G401.6 (cell line): Measurements from ENCODE around the gene C1orf105.
"Not testable (repeated sequence)": the region's sequence is repeated elsewhere in the genome, so short reads cannot be mapped to it uniquely, and the experiment has no call there.

Experiments used
- FAIRE-seq: peaks from 2 replicates; lab custom pipeline; 2012; peaks lifted over from hg19 to GRCh38; lab: Jason Lieb, UNC

Gene C1orf105

DNA sequence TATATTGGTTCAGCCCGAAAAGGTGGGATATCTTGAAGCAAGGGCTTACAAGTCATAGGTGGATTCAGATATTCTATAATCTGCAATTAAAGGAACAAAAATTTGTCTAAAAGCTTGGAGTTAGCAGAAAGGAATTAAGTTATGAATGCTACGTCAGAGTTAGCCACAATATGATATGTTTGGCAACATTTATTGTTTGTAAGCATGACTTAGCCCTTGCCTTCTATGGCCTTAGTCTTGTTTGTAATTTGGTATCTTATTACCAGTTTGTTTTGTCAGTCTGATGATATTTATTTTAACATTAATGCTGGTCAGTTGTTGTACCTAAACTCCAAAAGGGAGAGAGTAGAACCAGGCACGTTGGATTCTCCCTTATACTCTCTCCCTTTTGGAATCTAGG is 69.4 kb downstream of the C1orf105 start:
- FAIRE-seq, result no peak

DNA sequence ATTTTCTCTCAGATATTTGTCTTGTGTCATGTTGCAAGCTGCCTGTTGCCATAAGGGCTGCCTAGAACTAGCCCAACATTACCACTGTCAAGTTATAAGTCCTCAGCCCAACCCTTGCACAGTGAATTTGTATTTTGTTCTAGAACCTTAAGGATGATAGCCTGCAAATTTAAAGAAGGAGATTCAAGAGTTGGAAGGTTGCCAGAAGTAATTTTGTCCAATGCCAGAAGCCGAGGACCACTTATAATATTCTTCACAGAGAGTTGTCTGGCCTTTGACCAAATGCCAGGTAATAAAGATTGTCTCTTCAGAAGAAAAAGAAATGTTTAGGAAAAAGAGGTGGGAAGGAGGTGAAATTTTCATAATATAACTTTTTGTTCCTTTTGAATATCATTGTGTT is 71.9 kb downstream of the C1orf105 start:
- no peak for FAIRE-seq

DNA sequence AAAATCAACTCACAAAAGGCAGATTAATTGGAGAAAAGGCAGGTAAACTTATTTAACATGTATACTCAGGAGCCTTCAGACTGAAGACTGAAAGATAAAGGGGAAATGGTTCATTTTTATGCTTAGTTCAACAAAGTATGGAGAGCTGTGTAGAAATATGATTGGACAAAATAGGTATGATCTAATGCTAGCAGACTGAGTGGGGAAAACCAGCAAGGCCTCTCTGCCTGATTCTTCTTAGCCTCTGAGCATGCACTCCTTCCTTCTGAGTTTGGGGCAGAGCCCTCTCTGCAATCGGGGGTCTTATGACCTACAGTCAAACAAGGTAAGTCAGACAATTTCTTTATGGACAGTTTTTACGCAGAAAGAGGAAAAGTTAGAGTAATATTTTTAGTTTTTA is 73.7 kb downstream of the C1orf105 start:
- FAIRE-seq, result no peak

DNA sequence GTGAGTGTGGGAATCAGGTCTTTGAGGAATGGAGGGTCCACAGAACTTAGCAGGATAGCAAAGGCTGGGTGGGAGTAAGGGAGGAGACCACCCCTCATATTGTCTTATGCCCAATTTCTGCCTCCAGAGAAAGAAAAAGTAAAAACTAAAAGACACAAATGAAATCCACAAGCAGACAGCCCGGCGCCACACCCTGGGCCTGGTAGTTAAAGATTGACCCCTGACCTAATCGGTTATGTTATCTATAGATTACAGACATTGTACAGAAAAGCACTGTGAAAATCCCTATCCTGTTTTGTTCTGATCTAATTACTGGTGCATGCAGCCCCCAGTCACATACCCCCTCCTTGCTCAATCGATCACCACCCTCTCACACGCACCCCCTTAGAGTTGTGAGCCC is 75.6 kb downstream of the C1orf105 start:
- FAIRE-seq, result not testable (repeated sequence)

DNA sequence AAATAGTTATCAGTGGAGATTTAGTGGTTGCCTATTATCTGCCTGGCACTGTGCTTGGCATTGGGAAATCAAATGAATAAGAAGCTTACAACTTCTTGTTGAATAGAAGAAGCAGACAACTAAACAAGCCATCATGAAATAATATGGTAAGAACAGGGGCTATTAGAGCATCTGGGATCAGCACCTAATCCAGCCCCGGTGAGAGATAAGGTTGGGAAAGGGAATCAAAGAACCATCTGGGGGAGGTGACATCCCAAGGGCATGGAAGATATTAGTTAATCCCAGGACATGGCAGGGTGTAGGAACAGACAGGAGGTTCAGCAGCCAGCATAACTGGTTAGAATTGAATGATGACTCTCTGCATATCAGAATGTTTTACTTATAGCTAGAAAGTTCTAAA is 76.2 kb downstream of the C1orf105 start:
- FAIRE-seq, result no peak

DNA sequence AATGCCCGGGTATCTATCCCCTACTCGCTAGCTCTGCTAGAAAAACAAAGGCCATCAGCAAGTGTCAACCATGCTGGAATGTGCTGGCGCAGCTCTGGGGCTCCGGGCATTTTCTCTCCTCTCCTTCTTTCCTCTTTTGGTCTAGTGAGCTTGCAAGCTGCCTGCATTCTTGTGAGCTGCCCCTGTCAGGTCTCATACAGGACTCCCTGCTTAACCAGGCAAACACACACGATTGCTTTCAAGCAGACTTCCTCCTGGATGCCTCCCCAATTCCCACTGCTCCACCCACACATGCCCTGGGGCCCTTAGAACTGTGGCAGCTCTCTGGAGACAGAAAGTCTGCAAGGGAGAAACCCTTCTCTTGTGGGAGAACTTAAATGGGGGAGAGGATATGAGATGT is 76.7 kb downstream of the C1orf105 start:
- FAIRE-seq, result no peak

DNA sequence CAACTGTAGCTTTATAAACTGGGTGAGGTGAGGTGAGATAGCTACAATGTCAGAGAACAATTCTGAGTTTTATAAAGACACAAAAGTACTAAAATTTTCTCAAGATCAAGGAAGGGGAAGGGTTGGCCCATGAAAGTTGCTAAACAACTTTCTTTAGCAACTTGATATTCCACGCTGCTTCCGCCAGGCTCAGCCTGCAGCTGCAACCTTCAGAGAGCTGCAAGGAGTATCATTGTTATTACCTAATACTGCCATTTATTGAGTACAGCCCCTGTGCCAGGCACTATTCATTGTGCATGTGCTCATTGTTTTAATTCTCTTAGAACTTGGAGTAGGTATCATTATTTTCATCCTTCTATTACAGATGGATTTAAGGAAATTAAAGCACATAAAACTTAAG is 78.4 kb downstream of the C1orf105 start:
- FAIRE-seq, result no peak

DNA sequence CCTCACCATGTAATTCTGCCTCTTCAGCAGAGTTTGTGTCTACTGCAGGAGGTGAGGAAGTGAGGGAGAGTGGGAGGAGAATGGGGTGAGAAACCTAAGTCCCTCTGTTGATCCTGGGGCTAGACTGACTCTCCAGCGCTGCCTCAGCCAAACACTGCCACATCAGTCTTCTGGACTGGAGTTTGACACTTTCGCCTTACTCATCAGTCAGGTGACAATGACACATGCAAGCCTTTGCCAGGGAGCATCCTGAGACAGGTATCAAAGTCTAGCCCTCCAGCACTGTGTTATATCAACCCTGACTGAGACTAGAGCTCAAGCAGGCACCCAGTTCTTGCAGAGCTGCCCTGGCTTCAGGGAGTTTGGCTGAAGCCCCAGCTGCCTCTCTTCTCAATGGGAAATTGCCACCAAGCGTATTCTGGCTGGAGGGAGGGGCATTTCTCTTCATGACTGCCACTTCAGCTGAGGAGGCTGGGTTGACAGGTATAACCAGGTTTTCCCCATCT is 79.2 kb downstream of the C1orf105 start:
- no peak for FAIRE-seq

DNA sequence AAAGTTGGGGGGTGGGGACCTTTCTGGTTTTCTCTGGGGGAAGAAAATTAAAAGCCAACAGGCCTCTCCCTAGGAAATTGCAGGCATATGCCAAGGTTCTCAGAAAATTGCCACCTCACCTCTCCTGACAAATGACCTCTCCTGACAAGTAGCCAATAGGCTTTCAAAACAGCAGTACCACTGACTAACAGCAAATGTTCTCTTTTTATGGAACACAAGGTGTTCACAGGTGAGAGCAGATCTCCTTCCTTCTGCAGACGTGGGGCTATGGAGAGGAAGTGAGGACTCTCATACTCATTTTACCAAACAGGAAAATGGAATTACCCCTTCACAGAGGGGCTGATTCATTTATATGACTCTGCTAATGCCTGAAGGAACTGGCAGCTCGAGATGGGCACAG is 79.7 kb downstream of the C1orf105 start:
- FAIRE-seq, result no peak

DNA sequence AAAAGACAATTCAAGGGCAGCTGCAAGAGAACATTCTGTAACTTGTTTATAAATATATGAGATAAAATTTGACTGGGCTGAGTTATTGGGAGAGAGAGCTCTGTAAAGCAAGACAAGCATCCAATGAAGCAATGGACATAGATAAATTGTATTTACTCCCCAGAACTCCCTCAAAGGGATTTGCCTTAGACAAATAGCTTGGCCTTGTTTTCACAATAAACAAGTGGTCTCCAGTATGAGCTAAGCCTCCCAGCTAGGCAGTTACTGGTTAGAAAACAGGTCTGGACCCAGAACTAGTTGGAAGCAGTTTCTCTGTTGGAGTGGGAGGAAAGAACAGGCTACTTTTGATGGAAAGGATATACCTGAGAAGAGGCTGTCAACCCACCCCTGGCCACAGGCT is 87.3 kb downstream of the C1orf105 start:
- FAIRE-seq, result no peak

DNA sequence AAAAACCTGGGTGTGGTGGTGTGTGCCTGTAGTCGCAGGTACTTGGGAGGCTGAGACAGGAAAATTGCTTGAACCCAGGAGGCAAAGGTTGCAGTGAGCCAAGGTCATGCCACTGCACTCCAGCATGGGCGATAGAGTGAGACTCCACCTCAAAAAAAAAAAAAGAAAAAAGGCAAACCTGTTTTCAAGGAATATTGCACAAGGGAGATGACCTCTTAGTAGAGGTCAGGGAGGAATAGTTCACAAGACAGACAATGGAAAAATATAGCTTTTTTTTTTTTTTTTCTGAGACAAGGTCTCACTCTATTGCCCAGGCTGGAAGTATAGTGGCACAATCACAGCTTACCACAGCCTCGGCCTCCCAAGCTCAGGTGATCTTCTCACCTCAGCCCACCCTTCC is 90.0 kb downstream of the C1orf105 start:
- no peak for FAIRE-seq

DNA sequence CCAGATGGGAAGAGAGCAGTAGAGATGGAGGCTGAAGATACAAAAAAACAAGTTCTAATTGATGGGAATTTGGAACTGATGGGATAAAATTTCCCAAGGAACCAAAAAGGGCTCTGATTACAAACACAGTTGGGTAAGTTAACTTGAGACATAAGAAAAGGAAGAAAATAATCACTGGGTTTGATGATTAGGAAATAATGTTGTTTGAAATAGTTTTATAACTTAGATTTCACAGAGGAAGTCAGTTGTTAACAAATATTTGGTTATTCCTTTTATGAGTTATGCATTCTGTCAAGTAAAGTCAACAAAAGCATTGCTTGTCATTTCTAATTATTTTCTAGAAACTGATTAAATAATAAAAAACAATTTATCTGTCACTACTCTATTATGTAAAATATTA is 92.1 kb downstream of the C1orf105 start:
- FAIRE-seq, result no peak

DNA sequence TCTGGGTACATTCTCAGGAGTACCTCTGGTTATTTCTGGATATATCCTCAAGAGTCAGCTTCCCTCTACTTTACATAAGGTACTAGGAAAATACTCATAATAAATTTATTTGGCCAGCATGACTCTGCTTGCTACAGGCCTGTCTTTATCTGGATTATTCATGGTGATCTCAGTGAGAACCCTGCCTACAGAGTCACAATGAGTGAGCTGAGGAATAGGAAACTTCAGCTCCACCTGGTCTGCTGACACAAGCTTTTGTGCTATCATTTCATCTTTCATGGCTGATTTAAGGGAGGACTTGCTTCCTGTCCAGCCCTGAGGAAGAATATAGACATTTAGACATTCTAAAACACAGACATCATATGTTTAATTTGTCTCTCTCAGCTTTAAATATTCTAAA is 93.0 kb downstream of the C1orf105 start:
- FAIRE-seq, result no peak

DNA sequence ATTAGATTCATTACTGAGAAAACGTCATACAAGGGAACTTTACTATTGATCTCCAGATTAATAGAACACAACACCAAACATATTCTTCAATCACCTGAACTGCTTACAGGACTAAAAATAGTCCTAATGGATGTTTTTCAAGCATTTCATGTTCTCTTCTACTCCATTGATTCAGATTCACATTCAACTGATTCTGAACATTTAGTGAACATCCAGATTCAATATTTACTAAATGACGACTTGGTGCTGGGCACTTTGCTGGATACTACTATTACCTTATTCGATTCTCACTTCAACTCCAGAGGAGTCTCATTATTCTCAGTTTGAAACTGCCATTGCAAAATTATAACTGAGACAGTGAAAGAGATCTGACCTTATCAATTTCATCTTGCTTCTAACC is 93.6 kb downstream of the C1orf105 start:
- FAIRE-seq, result no peak

DNA sequence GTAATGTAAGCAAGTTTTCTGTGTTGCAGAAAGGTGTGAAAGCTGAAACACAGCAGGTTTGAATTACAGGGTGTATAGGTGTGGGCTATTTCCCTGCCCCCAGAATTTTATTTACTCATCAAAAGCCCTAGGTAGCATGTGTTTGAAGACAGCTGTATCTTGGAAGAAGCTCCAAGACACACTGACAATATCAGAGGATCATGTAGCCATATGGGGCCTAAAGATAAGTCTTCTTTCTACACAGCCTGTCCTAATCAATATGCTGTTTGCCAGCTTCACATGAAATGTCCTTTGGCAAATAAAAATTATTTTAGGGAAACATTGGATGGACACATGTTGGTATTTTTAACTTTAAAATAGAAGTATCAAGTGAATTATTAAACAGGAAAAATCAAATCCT is 95.0 kb downstream of the C1orf105 start:
- FAIRE-seq, result no peak

DNA sequence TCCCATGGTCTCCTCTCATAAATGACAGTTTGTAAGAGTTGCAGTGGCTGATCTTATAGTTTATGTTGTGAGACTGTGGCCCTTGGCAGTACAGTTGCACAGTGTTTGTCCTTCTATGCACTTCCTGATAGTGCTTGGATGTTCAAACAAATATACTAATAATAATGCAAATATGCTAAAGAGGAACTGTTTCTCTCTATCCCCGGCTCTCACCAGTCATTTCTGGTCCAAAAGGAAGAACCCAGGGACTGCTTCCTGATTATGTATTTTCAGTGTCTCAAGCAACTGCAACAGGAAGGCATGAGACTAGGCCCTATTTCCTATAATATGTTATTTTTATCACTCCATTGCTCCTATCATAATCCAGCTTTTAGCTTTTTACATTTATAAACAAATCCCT is 95.4 kb downstream of the C1orf105 start:
- FAIRE-seq, result no peak

DNA sequence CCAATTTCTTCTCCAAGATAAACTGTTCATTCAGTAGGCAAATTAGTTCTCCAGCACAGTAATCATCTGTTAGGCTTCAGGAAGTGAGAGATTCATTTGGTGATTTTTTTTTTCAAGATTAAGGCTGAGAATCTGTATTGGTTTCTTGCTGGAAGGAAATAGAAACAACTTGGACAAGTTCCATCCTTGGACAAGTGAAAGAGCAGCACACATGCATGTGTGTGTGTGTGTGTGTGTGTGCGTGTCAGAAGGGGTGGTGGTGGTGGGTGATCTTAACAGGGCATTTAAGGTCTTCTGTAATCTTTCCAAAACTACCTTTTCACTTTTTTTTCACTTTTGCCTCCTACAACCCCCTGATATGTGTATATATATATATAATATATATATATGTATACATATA is 96.6 kb downstream of the C1orf105 start:
- FAIRE-seq, result no peak

DNA sequence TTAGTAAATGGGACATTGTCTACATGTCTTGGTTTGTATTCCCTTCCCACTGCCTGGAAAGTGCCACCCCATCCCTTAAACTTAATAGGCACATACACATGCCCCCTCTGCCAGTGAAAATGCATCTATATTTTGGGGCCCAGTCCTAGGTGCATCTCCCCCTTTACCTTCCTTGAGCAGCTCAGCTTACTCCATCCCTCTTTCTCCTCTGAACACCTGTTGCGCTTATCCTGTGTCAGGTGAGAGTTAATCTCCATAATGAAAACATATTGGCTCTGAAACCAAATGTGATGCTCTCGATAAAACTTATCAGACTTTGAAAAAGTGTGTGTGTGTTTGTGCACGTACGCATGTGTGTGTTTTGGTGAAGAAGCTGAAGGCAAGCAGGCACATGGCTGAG is 97.1 kb downstream of the C1orf105 start:
- FAIRE-seq, result no peak
